Activated T-helper 1 cell treated with anti-CD3 and anti-CD28 coated beads, Interleukin-12 subunit alpha, Interleukin-12 subunit beta, Interleukin-2, Interleukin-4 antibody, amounts not matched to agents 30 ng/mL and 10 ng/mL and 1 ng/mL, durations not matched to agents 14 hours and 24 hours and 36 hours (primary cell): ENCODE data around the gene PDE9A. TPM values are rescaled to one million over a fixed set of nuclear protein-coding genes. Genes with fewer than 3 reads are reported as not detected.

ENCODE experiments used
- DNase-seq: peaks from one replicate; pipeline ENCODE4 v3.0.0; 2021; ENCODE audit warnings: low spot score
- H3K27ac Mint-ChIP-seq: one replicate; pipeline ENCODE4 v1.8.0; 2021; ENCODE audit warnings: mild to moderate bottlenecking, mixed read lengths
- H3K27me3 Mint-ChIP-seq: one replicate; pipeline ENCODE4 v1.8.0; 2022; ENCODE audit warnings: mild to moderate bottlenecking, moderate library complexity, mixed read lengths; ENCODE audit not compliant: insufficient read depth
- H3K36me3 Mint-ChIP-seq: one replicate; pipeline ENCODE4 v1.8.0; 2021; ENCODE audit warnings: low read depth, mixed read lengths
- H3K4me1 Mint-ChIP-seq: one replicate; pipeline ENCODE4 v1.8.0; 2021; ENCODE audit warnings: low read depth, mixed read lengths
- H3K4me3 Mint-ChIP-seq: one replicate; pipeline ENCODE4 v1.8.0; 2021; ENCODE audit warnings: mild to moderate bottlenecking, moderate library complexity, mixed read lengths
- H3K9me3 Mint-ChIP-seq: one replicate; pipeline ENCODE4 v1.8.0; 2021; ENCODE audit warnings: mixed read lengths
- intact Hi-C: fragments of 100-400 bp; cut with micrococcal nuclease; formaldehyde crosslinking; loops from one replicate; pipeline ENCODE4 v1.15.1; 2024
- total RNA-seq: library from RNA; stranded (reverse); gene quantifications from 2 replicates; pipeline ENCODE4 v1.2.3, GENCODE V29; 2022

PDE9A gene
- total RNA-seq, 1 donor from 2014 or later, result 9.6 TPM

DNA sequence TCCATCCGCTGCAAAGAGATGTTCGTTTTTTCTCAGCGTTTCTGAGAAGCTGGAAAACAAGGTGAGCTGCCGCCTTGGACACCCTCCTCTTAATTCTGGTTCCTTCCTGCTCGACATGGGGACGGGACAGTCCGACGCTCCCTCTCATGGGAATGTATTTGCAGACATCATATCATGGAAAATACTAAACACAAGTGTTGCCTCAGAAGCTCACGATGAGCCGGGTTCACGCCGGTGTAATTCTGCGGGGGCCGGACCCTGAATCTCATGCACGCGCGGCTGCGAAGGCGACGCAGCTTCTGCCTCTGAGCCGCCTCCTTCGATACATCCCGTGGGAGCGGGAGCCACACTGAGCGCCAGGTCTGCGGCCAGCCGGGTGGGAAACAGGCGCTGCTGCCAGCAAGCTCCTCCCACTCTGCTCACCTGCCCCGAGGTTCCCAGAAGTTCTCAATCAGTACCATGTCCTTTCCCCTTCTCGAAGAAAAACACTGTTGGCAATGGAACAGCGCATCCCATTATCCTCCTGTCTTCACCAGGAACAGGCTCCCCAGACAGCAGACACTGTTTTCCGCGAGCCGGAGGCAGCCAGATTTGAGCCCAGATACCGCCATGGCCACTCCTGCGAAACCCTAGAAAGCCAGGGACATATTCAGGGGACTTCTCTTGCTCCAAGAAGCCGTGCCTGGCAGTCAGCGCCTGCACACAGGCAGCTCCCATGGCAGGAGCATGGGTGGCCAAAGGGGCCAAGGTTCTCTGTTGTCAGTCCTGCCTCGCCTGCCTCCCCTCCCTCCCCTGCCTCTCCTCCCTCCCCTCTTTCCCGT is 127.9 kb downstream of the PDE9A start:
- Mint-ChIP-seq H3K4me3 (no peak overlapping the region), H3K27ac (no peak overlapping the region), H3K27me3 (peaks cover 30% of the 10 kb centered on the region), H3K9me3 (peaks cover under 1% of the 10 kb centered on the region), H3K36me3 (no peaks in the 10 kb centered on the region), H3K4me1 (peaks cover 39% of the 10 kb centered on the region)
- intact Hi-C loops, result loop anchor here (5.0 kb wide), 1 partner anchor 51 kb away; no protein-coding TSS in a partner anchor
- DNase-seq, result no peak

DNA sequence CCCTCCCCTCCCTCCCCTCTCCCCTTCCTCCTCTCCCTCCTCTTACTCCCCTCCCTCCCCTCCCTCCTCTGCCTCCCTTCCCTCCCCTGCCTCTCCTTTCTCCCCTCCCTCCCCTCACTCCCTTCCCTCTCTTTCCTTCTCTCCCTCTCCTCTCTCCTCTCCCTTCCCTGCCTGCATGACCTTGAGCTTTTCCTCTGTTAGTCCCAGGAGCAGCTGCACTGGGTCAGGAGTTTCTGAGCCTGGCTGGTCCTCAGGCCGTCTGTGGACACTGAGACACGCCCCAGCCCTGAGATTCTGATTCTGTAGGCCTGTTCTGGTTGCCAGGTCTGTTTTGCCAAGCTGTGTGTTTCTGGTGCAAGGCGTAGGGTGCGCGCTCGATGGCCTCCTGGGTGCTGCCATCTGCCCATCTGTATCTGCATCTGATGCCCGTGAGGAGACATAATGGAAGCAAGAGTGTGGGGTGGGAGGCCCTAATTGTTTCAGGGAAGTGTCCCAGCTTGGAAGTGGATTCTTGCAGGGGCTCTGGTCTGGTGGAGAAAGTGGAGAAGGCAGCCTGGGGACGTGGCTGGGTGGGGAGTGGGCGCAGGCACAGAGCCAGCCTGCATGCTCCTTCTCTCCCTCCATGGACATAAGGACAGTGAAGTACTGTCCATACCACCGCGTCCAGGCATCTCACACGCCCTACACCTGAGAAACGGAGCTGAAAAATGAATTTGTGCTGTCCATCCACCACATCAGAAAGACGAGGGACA is 128.7 kb downstream of the PDE9A start:
- peaks cover 2% of the 10 kb centered on the region for H3K36me3 Mint-ChIP-seq
- peaks cover 39% of the 10 kb centered on the region for H3K4me1 Mint-ChIP-seq
- H3K27ac Mint-ChIP-seq, result no peak overlapping the region
- intact Hi-C loops, result loop anchor here (5.0 kb wide), 1 partner anchor 50 kb away; no protein-coding TSS in a partner anchor
- peaks cover 38% of the 10 kb centered on the region for H3K27me3 Mint-ChIP-seq
- DNase-seq, result no peak
- no peak overlapping the region for H3K4me3 Mint-ChIP-seq
- H3K9me3 Mint-ChIP-seq, result peaks cover 4% of the 10 kb centered on the region

DNA sequence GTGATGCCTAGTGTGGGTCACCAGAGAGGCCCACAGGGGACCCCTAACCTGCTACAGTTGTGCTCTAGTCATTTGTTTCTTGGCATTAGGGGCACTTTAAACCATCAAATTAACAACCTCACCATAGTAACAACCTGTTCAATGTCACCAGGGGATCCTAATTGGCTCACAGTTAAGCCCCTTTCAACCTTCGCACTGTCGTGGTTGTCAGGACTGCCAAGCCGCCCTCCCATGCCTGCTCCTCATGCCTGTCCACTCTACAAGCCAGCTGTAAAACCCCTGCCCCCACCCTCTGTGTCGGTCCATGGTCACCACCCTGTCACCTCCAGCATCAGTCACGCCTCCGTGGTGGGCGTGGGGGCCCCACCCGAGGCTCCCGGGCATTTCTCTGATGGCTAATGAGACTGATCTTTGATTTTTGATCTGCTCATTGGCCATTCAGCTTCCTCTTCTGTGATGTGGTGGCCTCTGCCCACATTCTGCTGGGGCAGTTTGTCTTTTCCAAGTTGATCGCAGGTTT is 129.4 kb downstream of the PDE9A start:
- intact Hi-C loops, result loop anchor here (5.0 kb wide), 1 partner anchor 50 kb away; no protein-coding TSS in a partner anchor
- H3K4me3 Mint-ChIP-seq, result no peak overlapping the region
- H3K4me1 Mint-ChIP-seq, result peaks cover 39% of the 10 kb centered on the region
- peaks cover 4% of the 10 kb centered on the region for H3K9me3 Mint-ChIP-seq
- H3K36me3 Mint-ChIP-seq, result peaks cover 2% of the 10 kb centered on the region
- no peak for DNase-seq
- peaks cover 35% of the 10 kb centered on the region for H3K27me3 Mint-ChIP-seq
- H3K27ac Mint-ChIP-seq, result no peak overlapping the region

DNA sequence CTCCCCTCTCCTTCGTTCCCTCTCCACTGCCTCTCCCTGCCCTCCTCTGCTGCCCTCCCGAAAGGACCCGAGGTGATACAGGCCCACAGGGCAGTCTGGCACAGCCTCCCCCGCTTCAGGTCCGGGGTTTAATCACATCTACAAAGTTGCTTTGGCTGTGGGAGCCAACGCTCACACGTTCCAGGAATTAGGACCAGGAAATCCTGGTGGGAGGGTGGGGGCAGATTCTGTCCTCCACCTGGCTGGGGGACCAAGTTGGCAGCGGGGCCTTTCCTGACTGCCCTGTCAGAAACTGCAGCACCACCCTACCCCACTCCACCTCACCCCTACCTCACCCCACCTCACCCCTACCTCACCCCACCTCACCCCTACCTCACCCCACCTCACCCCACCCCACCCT is 130.9 kb downstream of the PDE9A start:
- intact Hi-C loops, result loop anchor here (5.0 kb wide), 1 partner anchor 48 kb away; no protein-coding TSS in a partner anchor
- DNase-seq, result no peak

DNA sequence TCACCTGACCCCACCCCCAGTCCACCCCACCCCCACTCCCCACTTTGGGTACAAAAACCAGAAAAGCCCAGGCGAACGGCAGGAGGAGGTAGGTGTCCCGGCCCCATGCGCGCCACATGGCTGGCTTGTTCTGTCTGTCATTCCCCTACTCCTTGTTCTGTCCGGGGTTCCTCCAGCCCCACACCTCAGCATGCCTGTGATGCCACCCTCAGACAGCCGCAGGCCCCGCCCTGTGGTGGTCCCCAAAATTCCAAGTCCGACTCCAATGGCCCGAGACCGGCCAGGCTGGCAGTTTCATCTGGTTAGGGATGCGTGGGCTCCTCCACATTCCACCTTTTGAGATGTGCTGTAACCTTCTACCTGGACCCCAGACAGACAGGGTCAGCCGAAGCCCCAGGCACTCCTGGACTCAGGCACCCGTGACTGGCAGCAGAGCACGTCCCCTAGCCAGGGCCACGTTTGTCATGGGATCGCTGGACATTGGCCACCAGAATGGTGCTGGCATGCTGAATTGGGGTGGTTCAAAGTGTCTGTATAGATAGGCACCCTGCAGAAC is 131.6 kb downstream of the PDE9A start:
- no peak overlapping the region for H3K4me3 Mint-ChIP-seq
- peaks cover 4% of the 10 kb centered on the region for H3K9me3 Mint-ChIP-seq
- peak overlapping the region; percentile 74 for H3K27ac Mint-ChIP-seq
- DNase-seq, result no peak
- intact Hi-C loops, result loop anchor here (5.0 kb wide), 1 partner anchor 47 kb away; no protein-coding TSS in a partner anchor
- peaks cover 2% of the 10 kb centered on the region for H3K36me3 Mint-ChIP-seq
- peaks cover 39% of the 10 kb centered on the region for H3K4me1 Mint-ChIP-seq
- peaks cover 34% of the 10 kb centered on the region for H3K27me3 Mint-ChIP-seq

More for the DNA sequence above, 130.9 kb downstream of the PDE9A start:
- Mint-ChIP-seq H3K4me1 (peaks cover 39% of the 10 kb centered on the region), H3K4me3 (peak overlapping the region; percentile 63), H3K9me3 (peaks cover 4% of the 10 kb centered on the region), H3K27me3 (peaks cover 36% of the 10 kb centered on the region), H3K27ac (peak overlapping the region; percentile 98), H3K36me3 (peaks cover 2% of the 10 kb centered on the region)

DNA sequence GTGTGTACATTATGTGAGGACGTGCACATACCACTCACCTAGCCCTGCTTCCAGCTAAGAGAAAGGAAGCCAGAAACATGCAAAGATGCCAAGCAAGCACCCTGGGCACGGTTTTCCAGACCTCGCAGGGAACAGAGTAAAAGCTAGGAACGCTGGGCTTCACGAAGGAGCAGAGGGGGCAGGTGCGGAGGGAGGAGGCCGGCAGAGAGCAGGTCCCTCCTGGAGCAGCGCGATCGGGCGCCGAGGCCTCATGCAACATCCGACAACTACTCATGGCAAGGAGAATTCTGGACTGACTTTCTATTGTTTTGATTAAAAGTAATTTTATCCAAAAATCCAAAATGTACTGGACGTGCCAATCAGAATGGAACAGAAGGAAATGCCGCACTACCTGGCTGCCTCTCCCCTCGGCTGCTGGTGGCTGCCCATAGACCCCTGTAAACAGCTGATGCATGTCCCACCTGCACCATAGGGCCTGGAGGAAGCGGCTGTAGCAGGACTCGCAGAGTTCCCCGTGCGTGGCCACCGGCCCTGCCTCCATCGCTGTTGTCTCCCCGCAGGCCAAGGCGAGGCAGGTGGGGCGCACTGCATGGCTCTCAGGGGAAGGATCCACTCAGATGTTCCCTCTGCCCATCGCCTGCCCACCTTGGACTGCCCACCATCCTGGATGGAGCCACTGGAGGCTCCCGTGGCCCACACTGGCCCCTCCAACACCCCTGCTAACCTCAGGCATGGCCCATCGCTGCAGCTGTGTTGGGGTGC is 132.4 kb downstream of the PDE9A start:
- Mint-ChIP-seq H3K4me1 (peaks cover 33% of the 10 kb centered on the region), H3K27ac (no peak overlapping the region), H3K27me3 (peaks cover 25% of the 10 kb centered on the region), H3K36me3 (peaks cover 2% of the 10 kb centered on the region), H3K4me3 (no peak overlapping the region), H3K9me3 (peaks cover 4% of the 10 kb centered on the region)
- DNase-seq, result no peak
- intact Hi-C loops, result no loop called here

DNA sequence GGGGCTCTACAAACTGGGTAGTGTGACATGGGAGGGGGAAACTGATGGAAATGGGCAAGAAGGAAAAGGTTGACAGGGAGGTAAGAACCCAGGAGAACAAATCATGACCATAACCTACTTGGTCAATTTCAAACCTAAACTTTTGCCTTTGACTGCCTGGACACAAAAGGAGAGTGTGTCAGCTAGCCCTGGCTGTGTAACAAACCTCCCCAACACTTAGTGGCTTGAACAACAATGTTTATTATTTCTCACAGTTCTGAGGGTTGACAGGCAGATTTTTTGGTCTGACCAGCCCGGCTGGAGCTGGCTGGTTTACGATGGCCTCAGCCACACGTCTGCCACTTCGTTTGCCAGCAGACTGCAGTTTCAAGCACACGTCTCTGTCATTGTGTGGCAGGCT is 133.5 kb downstream of the PDE9A start:
- H3K4me3 Mint-ChIP-seq, result no peak overlapping the region
- DNase-seq, result no peak
- peaks cover 2% of the 10 kb centered on the region for H3K36me3 Mint-ChIP-seq
- H3K27me3 Mint-ChIP-seq, result peaks cover 27% of the 10 kb centered on the region
- H3K27ac Mint-ChIP-seq, result no peak overlapping the region
- intact Hi-C loops, result no loop called here
- H3K4me1 Mint-ChIP-seq, result peaks cover 24% of the 10 kb centered on the region
- peaks cover 4% of the 10 kb centered on the region for H3K9me3 Mint-ChIP-seq

DNA sequence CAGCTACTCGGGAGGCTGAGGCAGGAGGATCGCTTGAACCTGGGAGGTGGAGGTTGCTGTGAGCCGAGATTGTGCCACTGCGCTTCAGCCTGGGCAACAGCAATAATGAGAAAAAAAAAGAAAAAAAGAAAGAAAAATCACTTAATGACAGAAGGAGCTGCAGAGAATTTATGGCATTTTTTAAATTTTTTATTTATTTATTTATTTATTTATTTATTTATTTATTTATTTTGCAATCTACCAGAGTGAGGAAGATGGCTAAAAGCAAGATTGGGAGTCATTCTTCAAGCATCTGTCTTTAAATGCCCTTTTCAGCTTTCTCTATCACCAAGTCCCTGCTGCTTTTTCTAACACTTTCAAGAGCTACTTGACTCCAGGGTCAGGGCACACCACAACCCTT is 134.2 kb downstream of the PDE9A start:
- intact Hi-C loops, result no loop called here
- H3K9me3 Mint-ChIP-seq, result peaks cover 4% of the 10 kb centered on the region
- no peak overlapping the region for H3K27ac Mint-ChIP-seq
- no peak overlapping the region for H3K4me3 Mint-ChIP-seq
- peaks cover 2% of the 10 kb centered on the region for H3K36me3 Mint-ChIP-seq
- peaks cover 23% of the 10 kb centered on the region for H3K27me3 Mint-ChIP-seq
- no peak for DNase-seq
- peaks cover 17% of the 10 kb centered on the region for H3K4me1 Mint-ChIP-seq

DNA sequence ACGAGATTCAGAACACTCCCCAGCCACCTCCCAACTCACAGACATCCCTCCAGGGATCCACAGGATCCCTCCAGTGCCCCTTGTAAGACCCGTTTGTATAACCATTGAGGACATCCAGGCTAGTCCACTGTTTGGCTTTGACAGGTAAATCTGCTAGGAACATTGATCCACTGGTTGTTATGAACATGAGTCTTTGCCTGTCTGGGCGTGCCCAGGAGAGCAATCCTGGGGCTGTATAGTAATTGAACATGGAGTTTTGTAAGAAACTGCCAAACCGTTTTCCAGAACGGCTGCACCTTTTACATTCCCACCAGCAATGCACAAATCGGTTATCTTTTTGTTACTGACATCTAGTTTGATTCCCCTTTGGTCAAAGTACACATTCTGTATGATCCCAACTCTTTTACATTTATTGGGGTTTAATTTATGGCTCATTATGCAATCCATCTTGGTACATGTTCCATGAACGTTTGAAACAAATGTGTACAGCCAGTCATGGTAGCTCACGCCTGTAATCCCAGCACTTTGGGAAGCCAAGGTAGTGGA is 137.2 kb downstream of the PDE9A start:
- peaks cover under 1% of the 10 kb centered on the region for H3K4me1 Mint-ChIP-seq
- intact Hi-C loops, result no loop called here

DNA sequence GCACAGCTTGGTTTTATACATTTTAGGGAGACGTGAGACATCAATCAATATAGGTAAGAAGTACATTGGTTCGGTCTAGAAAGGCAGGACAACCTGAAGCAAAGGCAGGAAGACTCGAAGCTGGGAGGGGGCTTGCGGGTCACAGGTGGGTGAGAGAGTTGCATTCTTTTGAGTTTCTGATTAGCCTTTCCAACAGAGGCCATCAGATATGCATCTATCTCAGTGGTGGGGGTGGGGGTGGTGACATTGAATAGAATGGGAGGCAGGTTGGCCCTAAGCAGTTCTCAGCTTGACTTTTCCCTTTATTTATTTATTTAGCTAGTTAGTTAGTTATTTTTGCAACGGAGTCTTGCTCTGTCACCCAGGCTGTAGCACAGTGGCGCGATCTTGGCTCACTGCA is 140.4 kb downstream of the PDE9A start:
- no peak for DNase-seq
- no peaks in the 10 kb centered on the region for H3K9me3 Mint-ChIP-seq
- H3K36me3 Mint-ChIP-seq, result no peaks in the 10 kb centered on the region
- peaks cover 24% of the 10 kb centered on the region for H3K27me3 Mint-ChIP-seq
- intact Hi-C loops, result no loop called here
- no peak overlapping the region for H3K4me3 Mint-ChIP-seq
- H3K27ac Mint-ChIP-seq, result no peak overlapping the region
- H3K4me1 Mint-ChIP-seq, result no peaks in the 10 kb centered on the region

More for the DNA sequence above, 137.2 kb downstream of the PDE9A start:
- Mint-ChIP-seq H3K36me3 (peaks cover 2% of the 10 kb centered on the region), H3K27ac (no peak overlapping the region), H3K9me3 (peaks cover 4% of the 10 kb centered on the region), H3K27me3 (peaks cover 27% of the 10 kb centered on the region), H3K4me3 (no peak overlapping the region)
- no peak for DNase-seq

DNA sequence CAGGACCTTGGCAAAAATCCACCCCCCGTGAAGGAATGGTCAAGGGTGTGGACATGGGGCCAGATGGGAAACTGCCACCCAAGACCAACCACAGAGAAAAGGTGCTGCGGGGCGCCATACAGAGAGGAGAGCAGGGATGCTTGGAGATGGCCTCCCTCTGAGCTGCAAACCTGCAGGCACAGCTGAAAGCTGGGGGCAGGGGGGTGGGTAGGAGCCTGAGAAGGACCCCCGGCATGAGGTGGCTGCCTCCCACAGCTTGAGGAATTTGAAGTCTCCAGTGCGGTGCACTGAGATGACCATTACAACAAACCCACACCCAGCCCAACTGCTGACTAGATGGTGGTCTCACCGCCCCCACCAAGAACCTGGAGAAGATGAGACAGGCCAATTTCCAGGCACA is 141.1 kb downstream of the PDE9A start:
- intact Hi-C loops, result no loop called here
- no peaks in the 10 kb centered on the region for H3K9me3 Mint-ChIP-seq

More for the DNA sequence above, 141.1 kb downstream of the PDE9A start:
- Mint-ChIP-seq H3K27ac (no peak overlapping the region), H3K4me1 (peaks cover 4% of the 10 kb centered on the region), H3K36me3 (no peaks in the 10 kb centered on the region), H3K27me3 (peaks cover 21% of the 10 kb centered on the region), H3K4me3 (no peak overlapping the region)
- DNase-seq, result no peak
